Osteoblast (primary cell): Measurements from ENCODE around the gene TENM4. TPM values are rescaled to one million over a fixed set of nuclear protein-coding genes. Genes with fewer than 3 reads are reported as not detected.

Experiments
- DNase-seq: peaks from one replicate; pipeline ENCODE4 v3.0.0; 2011; ENCODE audit warnings: low spot score, mixed read lengths; ENCODE audit not compliant: insufficient read length; ENCODE audit errors: missing footprints
- H2AFZ ChIP-seq: 2 replicates; pipeline ENCODE4 v1.6.0; 2011; ENCODE audit warnings: mild to moderate bottlenecking, low read length
- H3K27ac ChIP-seq: 2 replicates; pipeline ENCODE4 v1.5.1; 2011; ENCODE audit warnings: mild to moderate bottlenecking, low read depth, low read length, moderate library complexity
- H3K27me3 ChIP-seq: 2 replicates; pipeline ENCODE4 v1.6.0; 2012; ENCODE audit warnings: mild to moderate bottlenecking, control low read depth, inconsistent platforms, low read length, moderate library complexity; ENCODE audit not compliant: insufficient read depth
- H3K36me3 ChIP-seq: 2 replicates; pipeline ENCODE4 v1.5.1; 2011; ENCODE audit warnings: mild to moderate bottlenecking, low read length, control low read depth, moderate library complexity; ENCODE audit not compliant: insufficient read depth
- H3K4me1 ChIP-seq: 2 replicates; pipeline ENCODE4 v1.5.1; 2011; ENCODE audit warnings: mild to moderate bottlenecking, low read length, control low read depth, moderate library complexity; ENCODE audit not compliant: insufficient read depth
- H3K4me2 ChIP-seq: 2 replicates; pipeline ENCODE4 v1.6.0; 2011; ENCODE audit warnings: mild to moderate bottlenecking, low read length; ENCODE audit not compliant: insufficient read depth
- H3K4me3 ChIP-seq: fragments of 200-600 bp; sonication (generic); 3 replicates; pipeline ENCODE4 v1.5.1; 2012; ENCODE audit warnings: mild to moderate bottlenecking, low read length, inconsistent platforms; ENCODE audit not compliant: insufficient read depth
- H3K79me2 ChIP-seq: 2 replicates; pipeline ENCODE4 v1.6.0; 2012; ENCODE audit warnings: mild to moderate bottlenecking, low read length, control low read depth, inconsistent platforms; ENCODE audit not compliant: insufficient read depth
- H3K9me3 ChIP-seq: 2 replicates; pipeline ENCODE4 v1.5.1; 2011; ENCODE audit warnings: low read depth, low read length, control low read depth
- H4K20me1 ChIP-seq: 2 replicates; pipeline ENCODE4 v1.6.0; 2012; ENCODE audit warnings: mild to moderate bottlenecking, low read length, control low read depth; ENCODE audit not compliant: insufficient read depth
- CTCF ChIP-seq: IDR thresholded peaks from 2 replicates; pipeline ENCODE4 v1.5.1; 2011; ENCODE audit warnings: mild to moderate bottlenecking, low read depth, low read length, moderate library complexity; ENCODE audit errors: extremely low read depth
- total RNA-seq: library from RNA; depleted of rRNA; stranded (reverse); fragments of >200 nt; gene quantifications from 2 replicates; pipeline ENCODE4 v1.2.3, GENCODE V29; 2012

Gene TENM4
- total RNA-seq, 1 donor: 63.3 TPM

GRCh38 chr11:79088967-79089366, 351.9 kb downstream of the TENM4 start:
- DNase-seq: no peak
- Histone ChIP-seq H3K79me2 (no peaks in the 10 kb centered on the region), H3K27me3 (no peaks in the 10 kb centered on the region), H2AFZ (no peak overlapping the region), H3K9me3 (no peaks in the 10 kb centered on the region), H3K4me2 (no peak overlapping the region), H3K36me3 (no peaks in the 10 kb centered on the region), H3K27ac (no peak overlapping the region), H4K20me1 (no peaks in the 10 kb centered on the region), H3K4me3 (no peak overlapping the region), H3K4me1 (peaks cover 20% of the 10 kb centered on the region)
- no peak for TF ChIP-seq CTCF

GRCh38 chr11:79087961-79088318, 352.9 kb downstream of the TENM4 start:
- no peak overlapping the region for H3K4me2 ChIP-seq
- H3K4me1 ChIP-seq: peaks cover 20% of the 10 kb centered on the region
- peak overlapping the region; percentile 36 for H2AFZ ChIP-seq
- no peak overlapping the region for H3K4me3 ChIP-seq
- H4K20me1 ChIP-seq: no peaks in the 10 kb centered on the region
- TF ChIP-seq CTCF: no peak
- H3K36me3 ChIP-seq: no peaks in the 10 kb centered on the region
- no peaks in the 10 kb centered on the region for H3K79me2 ChIP-seq
- H3K27ac ChIP-seq: no peak overlapping the region
- no peaks in the 10 kb centered on the region for H3K9me3 ChIP-seq
- no peaks in the 10 kb centered on the region for H3K27me3 ChIP-seq
- no peak for DNase-seq

- no peaks in the 10 kb centered on the region for H3K9me3 ChIP-seq
- no peaks in the 10 kb centered on the region for H3K27me3 ChIP-seq
- peaks cover 20% of the 10 kb centered on the region for H3K4me1 ChIP-seq
- H3K4me3 ChIP-seq: no peak overlapping the region
- no peaks in the 10 kb centered on the region for H3K79me2 ChIP-seq
- H3K27ac ChIP-seq: peak overlapping the region; percentile 9
- H2AFZ ChIP-seq: peak overlapping the region; percentile 36
- DNase-seq: no peak
- no peaks in the 10 kb centered on the region for H3K36me3 ChIP-seq
- peak overlapping the region; percentile 54 for H3K4me2 ChIP-seq
- H4K20me1 ChIP-seq: no peaks in the 10 kb centered on the region
- no peak for TF ChIP-seq CTCF
These were observed 353.4 kb downstream of the TENM4 start for GRCh38 chr11:79087238-79087960.

GRCh38 chr11:79086056-79086455, 354.8 kb downstream of the TENM4 start:
- Histone ChIP-seq H3K36me3 (no peaks in the 10 kb centered on the region), H3K27me3 (no peaks in the 10 kb centered on the region), H3K79me2 (no peaks in the 10 kb centered on the region), H4K20me1 (no peaks in the 10 kb centered on the region), H3K27ac (no peak overlapping the region), H3K4me1 (peaks cover 20% of the 10 kb centered on the region), H3K9me3 (no peaks in the 10 kb centered on the region), H3K4me3 (no peak overlapping the region), H2AFZ (no peak overlapping the region), H3K4me2 (no peak overlapping the region)
- no peak for TF ChIP-seq CTCF
- DNase-seq: no peak
